Medulla oblongata (tissue), 1 donor: ENCODE measurements around the gene SV2C.

Source experiments
- DNase-seq: peaks from one replicate; pipeline ENCODE4 v3.0.0-alpha.2; 2015; ENCODE audit errors: extremely low spot score

Gene SV2C

DNA sequence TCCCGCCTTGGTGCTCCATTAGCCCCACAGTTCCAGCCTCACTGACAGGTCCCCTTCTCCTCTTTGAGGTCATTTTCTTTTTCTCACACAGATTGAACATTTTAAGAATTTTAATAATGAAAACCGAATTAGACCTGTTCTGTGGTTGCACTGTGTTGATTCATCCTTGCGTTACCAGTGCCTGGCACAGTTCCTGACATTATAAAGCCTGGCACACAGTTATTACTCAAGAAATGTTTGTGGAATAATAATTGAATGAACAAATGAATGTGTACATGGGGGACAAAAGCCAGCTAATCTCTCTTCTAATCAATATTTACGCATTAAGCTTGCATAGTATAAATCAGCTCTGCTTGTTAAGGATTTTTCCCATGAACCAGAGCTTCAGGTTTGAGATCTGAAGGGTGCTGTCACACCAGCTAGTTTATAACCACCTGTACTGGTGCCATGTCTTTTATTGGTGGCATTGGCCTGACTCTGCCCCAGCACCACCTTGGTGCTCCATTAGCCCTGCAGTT, 80.0 kb downstream of the SV2C start:
- no peak for DNase-seq

DNA sequence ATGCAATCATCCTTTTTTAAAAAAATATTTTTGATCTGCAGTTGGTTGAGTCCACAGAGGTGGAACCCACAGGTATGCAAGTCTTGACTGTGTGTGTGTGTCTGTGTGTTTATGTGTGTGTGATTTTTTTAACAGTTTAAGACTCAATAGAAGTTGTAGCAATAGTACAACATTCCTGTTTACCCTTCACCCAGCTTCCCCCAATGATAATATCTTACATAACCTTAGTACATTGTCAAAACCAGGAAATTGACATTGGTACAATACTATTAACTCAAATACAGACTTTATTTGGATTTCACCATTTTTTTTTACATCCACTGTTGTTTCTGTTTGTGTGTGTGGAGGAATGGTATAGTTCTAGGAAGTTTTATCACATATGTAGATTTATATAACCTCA, 81.8 kb downstream of the SV2C start:
- no peak for DNase-seq

DNA sequence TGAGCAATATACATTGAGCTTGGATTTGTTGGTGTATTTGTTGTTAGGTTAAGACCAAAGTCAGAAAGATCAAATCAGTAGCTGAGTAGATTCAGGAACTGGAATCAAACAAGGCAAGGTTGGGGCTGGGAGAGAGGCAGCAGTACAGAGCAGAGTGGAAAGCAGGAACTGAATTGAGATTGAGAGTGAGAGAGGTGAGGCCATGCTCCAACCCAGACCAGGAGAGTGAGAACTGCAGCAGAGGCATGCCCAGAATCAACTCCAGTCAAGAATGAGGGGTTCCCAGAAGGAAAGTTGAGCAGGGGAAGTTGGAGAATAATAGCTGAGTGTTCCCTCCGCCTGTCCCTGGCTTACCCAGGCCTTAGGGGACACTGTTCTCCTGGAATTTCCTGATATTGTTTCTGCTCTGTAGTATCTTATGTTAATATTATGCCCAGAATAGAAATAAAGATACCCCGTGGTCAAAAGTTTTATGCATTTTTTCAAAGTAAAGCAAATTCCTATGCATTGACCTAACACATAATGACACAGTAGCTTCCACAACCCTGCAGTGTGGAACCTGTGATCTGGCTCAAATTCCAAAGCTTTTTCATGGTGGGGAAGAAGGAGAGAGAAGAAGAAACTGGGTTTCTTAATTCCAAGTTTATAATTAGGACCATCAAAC, 82.7 kb downstream of the SV2C start:
- DNase-seq = no peak

DNA sequence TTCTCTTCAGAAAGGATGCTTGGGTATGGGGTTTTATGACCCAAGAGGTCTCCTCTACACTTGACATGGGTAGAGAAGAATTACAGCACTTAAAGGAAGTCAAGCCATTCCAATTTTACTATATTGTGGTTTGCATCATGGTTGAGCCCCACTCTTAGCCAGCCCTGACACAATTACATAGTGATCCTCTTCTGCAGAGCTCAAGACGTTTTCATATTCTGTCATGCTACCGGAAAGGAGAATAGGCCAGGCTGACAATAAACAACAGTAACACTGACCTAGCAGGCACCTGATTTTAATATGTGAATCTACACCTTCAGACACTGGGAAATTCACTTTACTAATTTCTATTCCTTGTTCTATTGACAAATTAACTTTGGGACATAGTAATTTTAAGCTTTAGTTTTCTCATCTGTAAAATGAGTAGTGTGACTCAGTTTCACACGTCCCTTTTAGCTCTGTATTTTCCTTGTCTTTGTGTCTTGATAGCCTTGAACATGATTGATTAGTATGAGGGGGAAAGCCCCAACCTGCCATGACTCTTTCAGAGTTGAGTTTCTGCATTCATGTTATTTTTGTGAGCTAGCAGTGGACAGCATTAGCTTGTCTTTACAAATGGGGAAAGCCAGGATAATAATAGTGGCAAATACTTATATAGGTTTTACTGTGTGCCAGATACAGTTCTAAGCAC, 83.8 kb downstream of the SV2C start:
- no peak for DNase-seq

DNA sequence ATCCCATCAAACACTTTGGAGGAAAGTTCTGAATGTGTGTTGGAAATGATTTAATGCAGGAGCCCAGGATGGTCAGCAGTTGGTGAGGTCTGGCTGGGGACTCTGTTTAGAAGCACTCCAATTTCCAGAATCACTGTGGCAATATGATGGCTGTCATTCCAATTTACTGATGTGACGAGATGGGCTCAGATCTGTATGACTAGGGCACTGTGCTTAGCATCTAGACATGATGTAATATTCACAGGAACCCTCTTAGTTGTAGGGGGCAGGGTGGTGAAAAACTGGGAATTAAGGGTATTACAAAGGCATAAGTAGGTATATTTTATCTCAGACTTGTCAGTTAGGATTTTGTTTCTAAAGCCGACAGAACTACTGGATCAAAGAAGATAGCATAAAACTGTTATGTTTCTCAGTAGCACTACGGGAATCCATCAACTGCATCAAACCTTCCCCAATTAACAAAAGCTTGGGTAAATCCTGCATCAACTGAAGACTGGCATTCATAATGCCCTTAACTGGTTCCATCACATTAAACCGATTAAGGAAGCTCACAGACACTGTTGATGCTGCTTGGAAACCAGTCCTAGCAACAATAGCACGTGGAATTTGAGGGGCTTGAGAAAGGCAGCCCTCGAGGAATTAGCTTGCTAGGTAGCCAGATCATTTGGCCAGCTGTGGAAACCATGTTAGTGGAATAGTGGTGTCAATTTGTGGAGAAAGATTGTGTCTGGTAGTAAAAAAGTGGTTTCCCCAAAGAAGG, 86.1 kb downstream of the SV2C start:
- DNase-seq = no peak

DNA sequence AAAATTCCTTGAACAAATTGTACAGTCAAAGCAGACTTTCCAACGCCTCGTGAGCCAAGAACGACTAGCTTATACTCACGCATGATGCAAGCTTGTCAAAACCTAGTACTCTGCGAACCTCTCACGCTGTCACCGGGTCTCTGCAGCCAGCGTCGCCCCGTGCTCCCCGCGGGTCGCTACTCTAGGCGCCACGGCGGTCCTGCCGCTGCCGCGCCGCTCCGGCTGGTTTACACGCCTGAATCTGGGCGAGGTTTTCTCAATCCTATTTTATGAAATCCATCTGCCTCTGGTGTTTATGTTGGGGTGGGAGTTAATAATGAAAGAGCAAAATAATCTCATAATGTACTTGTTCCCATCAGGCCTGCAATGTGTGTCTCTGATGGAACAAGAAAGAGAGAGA, 90.9 kb downstream of the SV2C start:
- no peak for DNase-seq

DNA sequence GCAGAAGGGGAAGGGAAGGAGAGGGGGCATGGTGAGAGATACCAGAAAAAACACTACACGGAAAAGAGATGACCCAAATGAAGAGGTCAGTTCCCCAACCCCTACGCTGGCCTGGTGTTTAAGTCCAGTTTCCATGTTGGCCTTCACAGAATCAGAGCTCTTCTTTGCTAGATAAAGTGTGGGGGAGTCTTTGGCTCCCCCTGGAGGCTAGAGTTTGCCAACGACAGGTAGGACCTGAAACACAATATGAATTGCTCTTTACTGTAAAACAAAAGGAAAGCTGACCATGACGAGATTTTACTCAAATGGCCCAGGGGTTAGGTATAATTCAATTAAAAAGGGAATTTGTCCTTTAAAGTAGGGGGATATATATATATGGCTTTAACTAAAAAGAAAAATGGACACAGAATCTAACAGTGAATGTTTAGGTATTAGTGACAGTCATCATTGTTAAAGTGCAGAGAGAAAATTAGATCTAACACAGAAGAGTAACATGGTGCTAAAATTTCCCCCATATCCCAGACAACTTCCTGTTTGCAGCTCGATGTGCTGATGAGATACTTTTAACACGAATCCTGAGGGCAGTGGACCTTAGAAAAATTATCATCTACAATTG, 92.0 kb downstream of the SV2C start:
- peak; percentile 63 for DNase-seq

DNA sequence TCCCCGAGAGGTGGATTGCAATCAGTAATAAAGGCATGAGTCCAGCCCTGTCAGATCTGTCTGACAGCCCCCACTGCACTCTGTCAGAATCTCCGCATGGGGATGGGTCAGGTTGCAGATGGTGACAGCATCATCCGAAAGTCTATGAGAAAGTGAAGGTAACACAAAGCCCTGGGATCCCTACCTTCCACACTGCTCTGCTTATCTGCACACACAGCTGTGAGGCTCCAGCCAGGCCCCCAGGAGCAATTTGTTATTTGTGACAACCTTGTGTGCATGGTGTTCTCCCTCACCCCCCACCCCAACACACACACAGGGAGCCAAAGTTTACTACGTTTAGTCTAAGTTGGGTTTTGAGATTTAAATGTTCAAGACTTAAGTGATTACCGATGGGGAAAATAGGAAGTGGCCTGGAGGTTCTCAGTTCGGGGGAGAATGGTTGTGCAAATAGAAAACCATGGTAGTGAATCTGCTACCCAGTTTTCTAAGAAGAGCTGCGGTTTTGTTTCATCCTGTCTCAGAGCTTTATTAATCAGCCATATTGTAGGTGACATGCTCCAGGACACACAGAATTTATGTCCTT, 92.7 kb downstream of the SV2C start:
- no peak for DNase-seq

DNA sequence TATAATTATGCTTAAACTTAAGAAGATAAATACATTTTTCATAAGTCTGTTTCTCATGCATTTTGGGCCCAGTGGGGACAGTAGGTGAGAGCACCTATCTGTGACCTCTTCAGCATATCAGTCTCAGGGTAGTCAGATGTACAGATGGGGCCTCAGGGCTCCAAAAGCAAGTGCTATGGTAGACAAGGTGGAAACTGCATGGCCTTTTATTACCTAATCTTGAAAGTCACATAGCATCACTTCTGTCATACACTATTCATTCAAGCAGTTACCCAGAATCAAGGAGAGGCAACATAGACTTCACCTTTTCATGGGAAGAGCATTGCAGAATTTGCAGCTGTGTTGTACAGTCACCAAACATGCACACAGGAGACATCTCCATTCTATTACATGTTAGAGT, 94.8 kb downstream of the SV2C start:
- no peak for DNase-seq

DNA sequence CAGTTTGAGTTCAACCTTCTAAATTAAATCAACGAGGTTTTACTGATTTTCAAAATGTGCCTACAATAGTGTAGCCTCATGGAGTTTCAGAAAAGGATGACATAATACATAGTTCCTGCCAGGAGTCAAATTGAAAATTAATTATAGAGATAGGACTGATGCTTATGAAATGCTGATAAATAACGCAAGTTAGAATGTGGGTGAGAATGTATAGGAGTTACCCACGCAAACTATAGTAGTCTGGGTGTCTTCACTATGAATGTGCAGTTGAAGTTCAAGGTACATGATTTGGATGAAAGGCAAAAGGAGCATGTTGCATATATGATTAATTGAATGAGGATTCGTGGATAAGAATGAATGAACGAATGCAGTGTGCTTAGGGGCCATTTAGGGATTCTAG, 95.7 kb downstream of the SV2C start:
- no peak for DNase-seq

DNA sequence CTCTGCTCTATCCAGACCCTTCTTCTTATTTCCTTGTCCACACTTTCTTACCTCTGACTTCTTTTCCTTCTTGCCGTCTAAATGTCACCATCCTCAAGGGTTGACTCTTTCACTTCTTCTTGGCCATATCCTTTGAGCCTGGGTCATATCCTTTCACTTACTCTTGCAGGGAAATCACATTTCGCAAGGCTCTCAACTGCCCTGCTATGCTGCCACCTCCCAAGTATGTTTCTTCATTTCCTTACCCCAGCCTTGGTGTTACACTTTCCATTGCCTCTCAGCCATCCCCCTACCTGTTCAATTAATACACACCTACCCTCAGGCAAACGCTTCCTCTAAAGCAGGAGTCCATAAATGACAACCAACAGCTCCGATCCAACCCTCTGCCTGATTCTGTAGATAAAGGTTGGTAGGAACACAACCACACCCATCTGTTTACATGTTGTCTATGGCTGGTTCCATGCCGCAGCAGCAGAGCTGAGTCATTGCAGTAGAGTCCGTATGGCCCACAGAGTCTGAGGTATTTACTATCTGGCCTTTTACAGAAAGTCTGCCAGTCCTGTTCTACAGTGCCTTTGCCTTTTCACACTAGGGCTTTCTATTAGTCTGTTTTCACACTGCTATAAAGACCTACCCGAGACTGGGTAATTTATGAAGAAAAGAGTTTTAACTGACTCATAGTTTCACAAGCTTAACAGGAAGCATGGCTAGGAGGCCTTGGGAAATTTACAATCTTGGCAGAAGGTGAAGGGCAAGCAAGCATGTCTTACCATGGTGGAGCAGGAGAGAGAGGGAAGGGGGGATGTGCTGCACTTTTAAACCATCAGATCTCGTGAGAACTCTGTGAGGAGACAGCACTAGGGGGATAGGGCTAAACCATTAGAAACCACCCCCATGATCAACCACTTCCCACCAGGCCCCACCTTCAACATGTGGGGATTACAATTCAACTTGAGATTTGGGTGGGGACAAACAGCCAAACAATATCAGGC, 97.9 kb downstream of the SV2C start:
- no peak for DNase-seq

DNA sequence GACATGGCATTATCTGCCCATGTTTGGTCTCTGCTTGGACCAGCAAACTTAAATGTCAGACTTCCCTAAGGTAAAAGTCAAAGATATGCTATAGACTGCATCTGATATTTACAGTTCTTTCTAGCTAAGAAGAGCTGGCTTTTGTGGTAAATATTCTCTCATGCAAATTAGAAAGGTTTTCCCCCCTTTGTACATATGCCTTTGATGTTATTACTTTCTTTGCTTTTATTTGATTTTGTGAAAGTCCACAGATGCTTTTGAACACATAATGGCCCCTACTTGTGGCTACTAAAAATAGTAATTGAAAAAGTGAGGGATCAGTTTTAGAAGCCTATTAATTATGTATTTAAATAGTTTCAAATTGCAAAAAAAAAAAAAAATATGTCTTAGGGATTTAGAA, 104.2 kb downstream of the SV2C start:
- no peak for DNase-seq

DNA sequence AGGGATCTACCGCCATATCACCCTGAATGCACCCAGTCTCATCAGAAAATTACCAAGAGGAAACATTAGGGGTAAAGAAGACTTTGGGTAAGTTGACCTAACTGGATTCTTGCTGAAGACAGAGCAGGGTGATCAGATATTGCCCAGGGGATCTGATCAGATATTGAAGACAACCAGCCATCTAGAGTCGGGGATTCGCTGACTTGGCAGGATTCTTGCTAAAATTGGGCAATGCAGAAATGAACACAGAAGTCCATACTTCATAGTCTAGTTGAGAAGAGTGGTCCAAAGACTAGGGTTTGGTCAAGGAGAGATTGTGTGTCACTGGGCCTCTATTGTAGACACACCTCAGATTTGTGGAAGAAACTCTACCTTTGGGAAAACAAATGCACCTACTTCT, 107.2 kb downstream of the SV2C start:
- no peak for DNase-seq

DNA sequence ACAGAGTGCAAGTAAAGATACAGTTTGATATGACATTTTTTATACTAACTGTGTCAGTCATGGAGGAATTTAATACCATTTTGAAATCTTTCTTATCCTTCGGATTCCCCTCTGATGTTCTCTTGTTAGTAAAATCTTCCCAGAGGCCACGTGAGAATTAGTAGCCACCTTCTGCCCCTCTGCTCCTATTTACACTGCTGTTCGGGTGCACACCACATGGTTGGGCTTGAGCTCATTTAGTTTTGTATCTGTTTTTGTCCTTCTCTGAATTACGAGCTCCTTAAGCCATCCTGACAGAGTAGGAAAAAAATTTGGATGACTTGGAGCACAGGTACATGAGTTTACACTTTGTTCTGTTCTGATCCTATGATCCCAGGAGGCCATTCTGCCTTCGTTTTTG, 109.7 kb downstream of the SV2C start:
- no peak for DNase-seq

DNA sequence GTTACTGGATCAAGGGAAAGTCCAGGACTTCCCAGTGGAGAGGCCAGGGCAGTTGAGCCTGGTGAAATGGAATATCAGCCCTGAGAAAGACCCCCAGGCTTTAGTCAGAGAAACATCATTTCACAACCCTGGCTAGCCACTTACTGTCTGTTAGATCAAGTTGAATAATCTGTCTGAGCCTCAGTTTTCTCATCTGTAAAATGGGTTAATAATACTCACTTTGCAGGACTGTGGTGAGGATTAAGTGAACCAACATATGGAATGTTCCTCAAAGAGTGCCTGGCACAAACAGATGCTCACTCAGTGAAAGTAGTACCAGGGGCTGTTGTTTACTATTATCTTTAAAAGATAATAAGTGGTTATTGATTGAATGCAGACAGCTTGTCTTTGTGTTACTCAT, 110.5 kb downstream of the SV2C start:
- no peak for DNase-seq

DNA sequence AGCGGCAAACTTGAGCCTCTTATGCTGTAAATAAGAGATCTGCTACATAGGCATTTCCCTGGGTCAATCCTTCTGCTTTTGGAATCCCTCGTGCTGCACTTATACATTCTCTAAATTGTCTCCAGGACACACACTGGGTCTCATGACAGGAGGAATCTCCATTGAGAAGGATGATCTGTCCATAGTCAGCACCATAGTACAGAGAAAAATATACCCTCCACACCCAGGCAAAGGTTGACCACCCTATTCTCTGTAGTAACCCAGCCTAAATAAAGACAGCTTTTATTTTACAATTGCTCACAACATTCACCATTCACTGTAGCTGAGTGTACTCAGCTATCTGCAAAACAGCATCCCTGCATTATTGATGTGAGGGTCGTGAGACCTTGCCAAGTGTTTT, 111.2 kb downstream of the SV2C start:
- no peak for DNase-seq

DNA sequence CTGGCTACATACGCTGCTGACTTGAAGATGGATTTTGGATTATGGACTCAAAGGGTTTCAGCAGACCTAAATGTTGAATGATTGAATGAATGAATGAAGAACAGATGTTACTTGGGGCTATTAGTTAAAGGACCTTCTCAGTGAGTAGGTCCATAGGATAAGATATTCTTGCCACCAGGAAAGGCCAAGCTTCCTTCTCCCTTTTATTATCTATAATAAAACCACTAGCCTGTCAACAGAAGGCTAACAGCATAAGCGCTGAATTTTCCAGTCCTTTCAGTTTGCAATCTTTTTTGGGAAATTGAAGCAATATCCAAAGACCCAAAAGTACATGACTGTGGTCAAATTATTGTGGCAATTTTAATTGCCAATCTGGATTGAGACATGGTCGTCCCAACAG, 113.3 kb downstream of the SV2C start:
- DNase-seq = no peak

DNA sequence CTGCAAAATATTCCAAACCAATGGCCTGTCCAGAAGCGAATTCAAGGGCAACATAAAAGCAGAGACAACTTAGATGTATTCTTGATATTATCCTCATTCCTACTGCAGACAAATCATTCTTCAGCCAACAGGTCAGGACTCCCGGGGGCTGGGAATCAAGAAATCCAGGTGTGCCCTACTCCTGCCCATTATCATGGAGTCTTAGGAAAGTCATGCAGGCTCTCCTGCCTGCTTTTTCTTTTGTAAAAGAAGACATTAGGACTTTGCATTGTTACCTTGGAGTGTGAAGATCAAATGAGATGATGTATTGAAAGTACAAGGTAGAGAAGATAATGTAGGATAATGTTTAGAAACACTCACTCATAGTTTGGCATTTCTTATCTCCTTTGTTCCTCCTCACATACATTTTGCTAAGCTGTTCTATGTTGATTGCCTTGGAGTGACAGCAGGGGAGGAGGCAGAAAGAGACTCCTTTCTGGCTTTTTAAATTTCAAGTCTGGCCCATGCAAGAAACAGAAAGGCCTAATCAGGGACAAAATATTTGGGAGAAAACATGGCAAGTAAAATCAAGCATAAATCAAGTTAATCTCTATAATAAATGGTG, 113.8 kb downstream of the SV2C start:
- DNase-seq = no peak

DNA sequence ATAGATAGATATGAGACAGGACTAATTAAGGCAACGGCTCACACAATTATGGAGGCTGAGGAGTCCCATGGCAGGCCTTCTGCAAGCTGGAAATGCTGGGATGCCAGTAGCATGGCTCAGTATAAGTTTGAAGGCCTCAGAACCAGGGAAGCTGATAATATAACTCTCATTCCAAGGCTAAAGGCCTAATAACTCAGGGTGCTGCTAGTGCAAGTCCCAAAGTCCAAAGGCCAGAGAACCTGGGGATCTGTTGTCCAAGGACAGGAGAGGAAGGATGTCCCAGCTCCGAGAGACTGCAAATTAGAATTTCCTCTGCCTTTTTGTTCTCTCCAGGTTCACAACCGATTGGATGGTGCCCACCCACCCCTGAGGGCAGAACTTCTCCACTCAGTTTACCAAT, 114.5 kb downstream of the SV2C start:
- no peak for DNase-seq
